Activated T-cell treated with anti-CD3 and anti-CD28 coated beads, Interleukin-2, amount 50 U/mL, for 4 hours (primary cell): ENCODE data around the gene ZFYVE28. TPM values are rescaled to one million over a fixed set of nuclear protein-coding genes. Genes with fewer than 3 reads are reported as not detected.
A peak's percentile ranks its signal among the peaks of the same experiment; 100 is the strongest.
"Not testable (repeated sequence)": the region's sequence is repeated elsewhere in the genome, so short reads cannot be mapped to it uniquely, and the experiment has no call there.

Experiments used
- ATAC-seq, 2 donors: fragments of 200-7000 bp; cut with Tn5 transposase; one replicate each; pipeline ENCODE4 v1.10.0; 2021
- DNase-seq: peaks from one replicate; pipeline ENCODE4 v3.0.0-alpha.2; 2020
- H3K27me3 Mint-ChIP-seq: one replicate; pipeline ENCODE4 v1.8.0; 2021; ENCODE audit warnings: low read depth, mixed read lengths
- H3K36me3 Mint-ChIP-seq: one replicate; pipeline ENCODE4 v1.8.0; 2022; ENCODE audit warnings: mixed read lengths; ENCODE audit not compliant: insufficient read depth
- H3K4me1 Mint-ChIP-seq: one replicate; pipeline ENCODE4 v1.8.0; 2021; ENCODE audit warnings: low read depth, mixed read lengths
- H3K4me3 Mint-ChIP-seq: one replicate; pipeline ENCODE4 v1.8.0; 2021; ENCODE audit warnings: mild to moderate bottlenecking, moderate library complexity, mixed read lengths
- H3K9me3 Mint-ChIP-seq: one replicate; pipeline ENCODE4 v1.8.0; 2021; ENCODE audit warnings: mixed read lengths
- total RNA-seq, 3 donors: library from RNA; stranded (reverse); gene quantifications; one replicate each; pipeline ENCODE4 v1.2.1, GENCODE V29; 2021

Gene ZFYVE28
- total RNA-seq, 3 donors from 2014 or later, result 7.0 to 10.1 (median 7.1) TPM

DNA sequence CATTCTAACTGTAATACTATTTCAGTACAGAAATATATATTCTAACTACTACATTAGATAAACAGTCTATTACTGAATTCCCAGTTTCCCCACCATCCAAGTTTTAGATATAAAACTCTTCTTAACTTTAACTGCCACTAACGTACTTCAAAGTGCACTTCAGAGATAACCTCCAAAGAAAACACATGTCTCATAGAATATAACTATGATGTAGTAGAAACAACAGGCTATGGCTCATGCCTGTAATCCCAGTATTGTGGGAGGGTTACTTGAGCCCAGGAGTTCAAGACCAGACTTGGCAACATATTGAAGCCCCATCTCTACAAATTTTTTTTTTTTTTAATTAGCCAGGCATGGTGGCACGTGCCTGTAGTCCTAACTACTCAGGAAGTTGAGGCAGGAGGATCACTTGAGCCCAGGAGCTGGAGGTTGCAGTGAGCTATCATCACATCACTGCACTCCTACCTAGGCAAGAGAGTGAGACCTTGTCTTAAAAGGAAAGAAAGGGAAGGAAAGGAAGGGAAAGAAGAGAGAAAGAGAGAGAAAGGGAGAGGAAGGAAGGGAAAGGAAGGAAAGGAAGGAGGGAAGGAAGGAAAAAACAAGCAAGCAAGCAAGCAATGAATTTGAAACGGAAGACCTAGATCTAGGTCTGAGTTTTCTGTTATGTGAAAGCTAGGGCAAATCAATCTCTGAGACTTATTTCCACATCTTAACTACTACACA is 181.3 kb downstream of the ZFYVE28 start:
- H3K9me3 Mint-ChIP-seq, result no peaks in the 10 kb centered on the region
- DNase-seq (no peak), ATAC-seq (no peak)
- H3K4me1 Mint-ChIP-seq, result peaks cover 51% of the 10 kb centered on the region
- H3K36me3 Mint-ChIP-seq, result peaks cover 48% of the 10 kb centered on the region
- H3K27me3 Mint-ChIP-seq, result no peaks in the 10 kb centered on the region
- H3K4me3 Mint-ChIP-seq, result peak overlapping the region; percentile 48

DNA sequence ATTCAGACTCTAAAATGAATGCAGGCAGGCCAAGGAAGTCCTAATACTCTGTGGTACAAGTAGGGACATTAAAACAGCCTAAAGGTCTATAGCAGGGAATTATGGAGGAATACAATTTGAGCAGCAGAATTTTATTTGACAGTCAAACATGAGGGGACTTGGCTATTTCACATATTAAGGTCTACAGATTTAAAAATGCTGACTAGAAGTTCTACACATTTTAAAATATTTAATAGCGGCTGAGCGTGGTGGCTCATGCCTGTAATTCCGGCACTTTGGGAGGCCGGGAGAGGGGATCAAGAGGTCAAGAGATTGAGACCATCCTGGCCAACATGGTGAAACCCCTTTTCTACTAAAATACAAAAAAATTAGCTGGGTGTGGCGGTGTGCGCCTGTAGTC is 187.4 kb downstream of the ZFYVE28 start:
- Mint-ChIP-seq H3K36me3 (peaks cover 24% of the 10 kb centered on the region), H3K4me1 (peaks cover 19% of the 10 kb centered on the region)
- no peak for DNase-seq

DNA sequence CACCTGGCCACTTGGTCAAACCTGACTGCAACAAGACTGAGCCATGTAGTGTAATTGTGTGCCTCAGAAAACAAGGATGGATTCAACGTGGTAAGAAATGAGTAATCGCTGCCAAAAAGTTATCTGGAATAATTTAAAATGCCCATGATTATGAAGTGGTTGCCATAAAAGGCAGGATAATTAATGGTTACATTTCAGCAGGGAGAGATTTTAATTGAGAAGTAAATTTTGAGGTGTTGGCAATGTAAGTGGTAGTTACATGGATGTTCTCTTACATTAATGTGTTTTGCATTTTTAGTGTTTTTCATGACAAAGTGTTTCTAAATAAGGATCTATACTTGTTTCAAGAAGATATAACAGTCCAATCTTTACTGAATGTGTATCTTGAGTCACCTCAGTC is 192.2 kb downstream of the ZFYVE28 start:
- no peaks in the 10 kb centered on the region for H3K9me3 Mint-ChIP-seq
- no peak for DNase-seq
- no peak for ATAC-seq
- H3K4me1 Mint-ChIP-seq, result peaks cover 4% of the 10 kb centered on the region
- no peaks in the 10 kb centered on the region for H3K27me3 Mint-ChIP-seq
- no peak overlapping the region for H3K4me3 Mint-ChIP-seq
- H3K36me3 Mint-ChIP-seq, result peaks cover 9% of the 10 kb centered on the region

More for the DNA sequence above, 187.4 kb downstream of the ZFYVE28 start:
- Mint-ChIP-seq H3K4me3 (no peak overlapping the region), H3K27me3 (no peaks in the 10 kb centered on the region), H3K9me3 (no peaks in the 10 kb centered on the region)
- ATAC-seq, result no peak

DNA sequence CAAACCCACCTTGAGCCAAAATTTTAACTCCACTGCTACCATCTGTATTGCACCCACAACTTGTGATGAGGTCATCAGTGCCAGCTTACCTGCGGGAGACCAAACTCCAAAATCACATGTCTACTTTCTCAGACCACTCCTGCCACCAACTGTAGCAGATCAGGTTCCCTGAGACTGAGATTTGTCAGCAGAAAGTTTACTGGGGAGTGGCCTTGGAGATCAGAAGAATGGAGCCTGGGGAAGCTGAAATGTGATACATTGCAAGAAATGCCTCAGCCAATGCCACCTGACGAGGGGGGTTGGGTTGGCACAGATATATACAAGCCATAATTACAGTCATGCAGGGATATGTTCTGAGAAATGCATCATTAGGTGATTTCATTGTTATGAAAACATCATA is 195.6 kb downstream of the ZFYVE28 start:
- Mint-ChIP-seq H3K27me3 (no peaks in the 10 kb centered on the region), H3K36me3 (peaks cover 9% of the 10 kb centered on the region), H3K4me1 (peaks cover 7% of the 10 kb centered on the region), H3K9me3 (no peaks in the 10 kb centered on the region), H3K4me3 (no peak overlapping the region)
- no peak for ATAC-seq
- no peak for DNase-seq

DNA sequence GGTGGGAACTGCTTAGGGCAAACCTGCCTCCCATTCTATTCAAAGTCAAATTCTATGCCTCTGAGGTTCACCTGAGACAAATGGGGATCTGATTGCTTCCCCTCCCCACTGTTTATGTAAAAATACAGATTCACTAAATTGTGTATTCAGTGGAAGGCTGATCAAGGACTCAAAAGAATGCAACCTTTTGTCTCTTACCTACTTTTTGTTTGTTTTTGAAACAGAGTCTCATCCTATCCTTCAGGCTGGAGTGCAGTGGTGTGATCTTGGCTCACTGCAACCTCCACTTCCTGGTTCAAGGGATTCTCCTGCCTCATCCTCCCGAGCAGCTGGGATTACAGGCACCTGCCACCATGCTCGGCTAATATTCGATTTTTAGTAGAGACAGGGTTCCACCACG is 197.1 kb downstream of the ZFYVE28 start:
- H3K9me3 Mint-ChIP-seq, DNase-seq, H3K4me3 Mint-ChIP-seq, H3K36me3 Mint-ChIP-seq, ATAC-seq, H3K27me3 Mint-ChIP-seq, H3K4me1 Mint-ChIP-seq: not testable (repeated sequence)

DNA sequence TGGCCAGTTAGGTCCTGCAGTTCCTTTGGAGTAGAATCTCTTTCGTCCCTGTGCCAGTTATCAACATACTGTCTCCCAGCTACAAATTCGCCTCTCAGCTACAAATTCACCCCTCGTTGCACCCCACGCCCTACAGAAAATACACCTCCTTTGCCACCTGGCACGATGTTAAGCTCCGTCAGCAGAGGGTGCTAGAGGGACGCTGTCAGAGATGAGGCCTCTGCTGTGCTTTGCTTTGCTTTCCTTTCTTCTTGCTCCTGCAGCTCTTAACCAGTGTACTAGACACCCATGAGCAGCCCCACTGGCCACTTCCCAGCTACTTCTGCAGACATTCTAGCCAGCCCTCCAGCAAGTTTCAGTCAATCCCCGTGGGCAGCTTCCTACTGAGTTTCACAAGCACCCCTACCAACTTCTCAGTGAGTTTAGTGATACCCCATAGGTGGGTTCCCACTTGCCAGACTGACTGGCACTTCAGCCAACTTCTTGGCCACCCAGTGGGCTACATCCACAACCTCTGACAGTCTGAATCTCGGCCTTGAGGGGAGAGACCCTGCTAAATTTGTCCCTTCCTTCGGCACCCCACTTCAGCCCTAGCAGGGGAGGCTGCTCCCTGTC is 198.3 kb downstream of the ZFYVE28 start:
- Mint-ChIP-seq H3K4me3 (no peak overlapping the region), H3K4me1 (peaks cover 6% of the 10 kb centered on the region), H3K36me3 (peaks cover 4% of the 10 kb centered on the region), H3K27me3 (no peaks in the 10 kb centered on the region), H3K9me3 (no peaks in the 10 kb centered on the region)
- DNase-seq (peak; percentile 78), ATAC-seq (peak; percentile 94)

Other genes starting within 250 kb of the ZFYVE28 start
- 10 to 100 TPM; 20.6 to 24.1 (median 22.5) TPM for gene HAUS3, start 176.5 kb downstream of the ZFYVE28 start, total RNA-seq
- 1 to 10 TPM in 1 of 3 donors, under 1 TPM in 2; 0.61 to 2.3 (median 0.90) TPM for gene POLN, start 176.5 kb downstream of the ZFYVE28 start, total RNA-seq
- 1 to 10 TPM; 5.1 to 6.3 (median 5.4) TPM for gene MXD4, start 156.5 kb downstream of the ZFYVE28 start, total RNA-seq
- gene CFAP99, start 310 bp upstream of the ZFYVE28 start, total RNA-seq, result not detected
- gene RNF4, start 50.5 kb upstream of the ZFYVE28 start, total RNA-seq, result 100 to 1,000 TPM in 1 of 3 donors, 10 to 100 TPM in 2; 96.7 to 105 (median 97.4) TPM
- gene FAM193A, start 118.0 kb upstream of the ZFYVE28 start, total RNA-seq, result 10 to 100 TPM; 24.7 to 25.3 (median 24.9) TPM